Jurkat, Clone E6-1 (cell line): ENCODE data around the gene FITM2.

Experiments used
- DNase-seq: peaks from one replicate; pipeline ENCODE4 v3.0.0-alpha.2; 2011; ENCODE audit warnings: low read depth, low spot score
- H3K4me3 ChIP-seq: 2 replicates; pipeline ENCODE4 v1.5.1; 2011; ENCODE audit warnings: mild to moderate bottlenecking, low read length, control low read depth, moderate library complexity

FITM2 gene

DNA sequence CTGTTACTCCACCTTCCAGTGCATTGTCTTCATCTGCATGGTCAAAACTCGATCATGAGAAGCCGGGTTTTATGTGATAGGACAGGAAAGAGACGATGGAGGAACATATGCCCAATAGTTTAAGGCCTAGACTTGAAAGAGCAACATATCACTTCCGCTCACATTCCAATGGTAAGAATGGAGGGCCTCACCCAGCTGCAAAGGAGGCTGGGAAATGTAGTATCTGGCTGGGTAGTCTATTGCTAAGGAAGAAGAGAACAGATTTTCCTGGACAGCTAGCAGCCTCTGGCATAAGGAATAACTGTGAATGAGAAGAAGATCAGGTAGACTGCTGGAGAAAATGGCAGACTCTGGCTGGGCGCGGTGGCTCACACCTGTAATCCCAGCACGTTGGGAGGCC lies 19.2 kb downstream of the FITM2 start:
- no peak overlapping the region for H3K4me3 ChIP-seq
- DNase-seq, result no peak

DNA sequence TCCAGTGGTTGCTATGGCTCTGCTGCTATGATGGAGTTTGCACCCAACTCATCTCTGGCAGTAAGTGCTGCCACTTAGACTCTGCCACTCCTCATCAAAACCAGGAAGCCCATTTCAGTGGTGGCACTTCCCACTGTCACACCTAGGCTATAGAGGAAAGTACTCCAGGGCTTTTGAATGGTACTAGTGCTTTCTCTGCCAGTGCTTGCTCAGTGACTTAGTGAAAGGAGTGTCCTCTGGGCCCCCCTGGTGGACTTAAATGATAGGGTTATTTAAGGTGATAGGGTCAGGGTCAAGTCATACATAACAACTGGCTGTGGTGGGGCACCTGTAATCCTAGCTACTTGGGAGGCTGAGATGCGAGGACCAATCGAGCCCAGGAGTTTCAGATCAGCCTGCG lies 22.8 kb downstream of the FITM2 start:
- DNase-seq, result no peak
- H3K4me3 ChIP-seq, result no peak overlapping the region

DNA sequence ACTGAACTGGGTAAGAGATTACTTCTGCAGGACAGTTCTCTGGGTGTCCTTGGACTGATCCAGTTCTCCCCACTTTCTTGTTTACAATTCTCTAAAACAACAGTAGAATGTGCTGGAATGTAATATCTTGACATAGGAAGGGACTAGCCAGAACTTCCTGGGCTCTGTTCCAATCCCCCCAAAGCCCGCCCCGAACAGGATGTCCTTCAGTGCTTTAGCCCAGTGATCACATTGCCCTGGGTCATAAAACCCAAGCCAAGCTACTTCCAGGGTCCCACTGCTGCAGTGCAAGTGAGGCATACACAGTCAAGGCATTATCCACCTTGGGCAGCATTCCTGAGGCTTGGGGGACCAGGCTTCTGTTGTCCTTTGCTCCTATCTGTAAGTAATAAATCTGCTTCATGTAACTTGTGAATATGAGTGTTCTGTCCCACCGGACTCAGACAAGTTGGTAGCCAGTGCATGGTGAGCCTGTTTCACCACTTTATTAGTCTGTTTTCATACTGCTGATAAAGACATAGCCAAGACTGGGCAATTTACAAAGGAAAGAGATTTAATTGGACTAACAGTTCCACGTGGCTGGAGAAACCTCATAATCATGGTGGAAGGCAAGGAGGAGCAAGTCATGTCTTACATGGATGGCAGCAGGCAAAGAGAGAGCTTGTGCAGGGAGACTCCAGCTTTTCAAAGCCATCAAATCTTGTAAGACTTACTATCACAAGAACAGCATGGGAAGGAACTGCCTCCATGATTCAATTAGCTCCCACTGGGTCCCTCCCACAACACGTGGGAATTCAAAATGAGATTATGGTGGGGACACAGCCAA lies 23.5 kb downstream of the FITM2 start:
- DNase-seq, result no peak
- H3K4me3 ChIP-seq, result no peak overlapping the region

DNA sequence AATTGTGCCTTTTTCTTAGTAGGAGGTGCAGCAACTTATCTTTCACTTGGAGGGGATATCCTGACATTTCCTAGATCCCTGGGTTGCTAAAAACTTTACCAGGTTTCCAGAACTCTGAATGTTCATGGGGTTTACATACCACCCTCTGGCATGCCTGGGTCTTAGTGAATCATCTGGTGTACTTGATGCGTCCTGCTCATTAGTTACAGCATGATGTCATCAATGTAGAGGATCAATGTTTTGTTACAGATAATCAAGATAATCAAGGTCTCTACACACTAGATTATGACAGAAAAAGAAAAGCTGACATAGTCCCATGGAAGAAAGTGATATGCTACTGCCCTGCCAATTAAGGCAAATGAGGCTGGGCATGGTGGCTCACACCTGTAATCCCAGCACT lies 27.0 kb downstream of the FITM2 start:
- H3K4me3 ChIP-seq, result no peak overlapping the region
- DNase-seq, result no peak

- no peak for DNase-seq
- no peak overlapping the region for H3K4me3 ChIP-seq
Measured at GRCh38 chr20:44282192-44282591, 28.8 kb downstream of the FITM2 start.

DNA sequence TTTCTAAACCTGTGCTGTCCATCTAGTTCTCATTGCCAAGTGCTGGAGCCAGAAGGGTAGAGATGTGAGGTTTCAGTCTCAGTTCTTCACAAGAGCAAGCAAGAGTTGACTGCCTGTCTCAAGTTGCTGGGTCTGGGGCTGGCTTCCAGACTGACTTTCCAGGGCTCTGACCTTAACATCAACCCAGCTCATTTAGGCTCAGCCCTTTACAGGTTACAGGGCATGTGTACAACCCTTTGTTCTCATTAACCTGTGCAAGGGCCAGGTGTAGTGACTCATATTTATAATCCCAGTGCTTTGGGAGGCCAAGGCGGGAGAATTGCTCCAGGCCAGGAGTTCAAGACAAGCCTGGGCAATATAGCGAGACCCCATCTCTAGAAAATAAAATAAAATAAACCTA lies 30.6 kb downstream of the FITM2 start:
- DNase-seq, result no peak

GRCh38 chr20:44279228-44279627 lies 31.8 kb downstream of the FITM2 start:
- H3K4me3 ChIP-seq, result no peak overlapping the region
- no peak for DNase-seq

More for the DNA sequence above, 30.6 kb downstream of the FITM2 start:
- H3K4me3 ChIP-seq, result no peak overlapping the region

GRCh38 chr20:44274303-44275017 lies 36.5 kb downstream of the FITM2 start:
- no peak for DNase-seq
- no peak overlapping the region for H3K4me3 ChIP-seq

DNA sequence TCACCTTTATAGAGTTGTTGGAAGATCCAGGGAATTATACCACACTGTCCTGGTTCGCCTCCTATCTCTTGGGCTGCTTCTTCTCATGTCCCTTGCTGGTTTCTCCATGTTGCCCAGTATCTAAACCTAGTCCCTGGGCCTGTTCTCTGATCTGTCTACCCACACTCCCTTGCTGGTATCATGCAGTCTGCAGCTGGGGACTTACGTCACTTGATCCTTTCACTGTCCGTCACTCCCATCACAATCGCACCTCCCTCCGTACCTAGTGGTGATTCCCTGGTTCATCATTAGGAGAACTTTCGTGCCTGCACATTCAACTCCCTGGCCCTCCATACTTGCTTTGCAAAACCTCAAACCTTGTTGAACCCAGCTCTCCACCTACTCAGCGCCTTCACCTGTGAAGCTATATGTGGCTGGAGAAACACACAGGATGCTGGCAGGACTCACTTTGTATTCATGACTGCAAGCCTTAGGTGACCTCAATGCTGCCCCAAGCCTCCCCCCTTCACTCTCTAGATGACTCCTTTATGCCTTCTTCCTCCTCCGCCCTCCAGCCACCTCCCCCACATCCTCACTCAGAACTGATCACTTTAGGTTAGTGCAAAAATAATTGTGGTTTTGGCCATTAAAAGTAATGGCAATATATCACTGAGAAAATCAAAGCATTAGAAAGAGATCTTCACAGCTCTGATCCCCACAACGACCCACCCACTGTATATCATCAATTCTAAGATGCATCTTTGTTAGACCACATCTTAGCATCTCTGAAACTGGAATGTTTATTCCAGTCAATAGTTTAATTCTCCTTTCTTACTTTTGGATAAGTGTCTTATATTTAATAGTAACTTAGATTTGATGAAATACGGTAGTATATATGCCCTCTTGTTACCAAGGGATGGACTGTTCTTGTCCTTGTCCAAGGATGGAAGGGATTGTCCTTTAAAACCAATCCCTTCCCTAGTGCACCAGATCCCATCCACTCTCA lies 37.5 kb downstream of the FITM2 start:
- H3K4me3 ChIP-seq, result no peak overlapping the region
- DNase-seq, result no peak

DNA sequence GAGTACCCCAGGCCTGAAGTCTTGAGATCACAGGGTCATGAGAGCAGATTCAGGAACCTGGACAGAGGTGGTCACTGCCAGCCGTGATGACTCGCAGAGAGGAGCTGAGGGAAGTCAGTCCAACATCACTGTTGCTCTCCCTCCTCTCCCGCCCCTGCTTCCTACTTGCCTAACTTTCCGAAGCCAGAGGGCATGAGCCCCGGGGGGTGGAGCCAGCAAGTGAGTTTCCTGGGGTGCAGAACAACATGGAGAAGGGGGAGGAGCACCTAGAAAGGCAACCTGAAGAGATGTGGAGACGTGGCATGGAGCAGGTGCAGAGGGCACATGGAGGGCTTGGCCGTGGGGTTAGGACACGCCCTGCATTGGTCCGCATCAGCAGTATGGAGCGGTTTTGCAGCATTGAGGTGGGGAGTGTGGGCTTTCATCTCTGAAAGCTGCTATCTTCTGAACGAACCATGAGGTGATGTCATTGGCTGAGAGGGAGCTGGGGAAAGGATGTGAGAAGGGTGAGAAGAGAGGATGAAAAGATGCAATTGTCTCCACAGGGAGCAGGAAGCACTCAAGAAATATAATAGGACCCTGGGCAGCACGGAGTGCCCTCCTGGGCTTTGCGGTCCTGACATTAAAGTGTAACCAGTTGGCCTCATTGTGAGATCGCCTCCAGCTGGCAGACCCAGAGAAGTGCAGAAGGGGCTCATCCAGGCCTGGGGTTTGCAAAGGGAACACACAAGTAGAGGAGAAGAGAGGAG lies 38.9 kb downstream of the FITM2 start:
- no peak overlapping the region for H3K4me3 ChIP-seq
- no peak for DNase-seq

- DNase-seq, result no peak
- H3K4me3 ChIP-seq, result no peak overlapping the region
Measured at GRCh38 chr20:44268802-44269201, 42.2 kb downstream of the FITM2 start.

- no peak for DNase-seq
- H3K4me3 ChIP-seq, result no peak overlapping the region
Measured at GRCh38 chr20:44264287-44264686, 46.7 kb downstream of the FITM2 start.

DNA sequence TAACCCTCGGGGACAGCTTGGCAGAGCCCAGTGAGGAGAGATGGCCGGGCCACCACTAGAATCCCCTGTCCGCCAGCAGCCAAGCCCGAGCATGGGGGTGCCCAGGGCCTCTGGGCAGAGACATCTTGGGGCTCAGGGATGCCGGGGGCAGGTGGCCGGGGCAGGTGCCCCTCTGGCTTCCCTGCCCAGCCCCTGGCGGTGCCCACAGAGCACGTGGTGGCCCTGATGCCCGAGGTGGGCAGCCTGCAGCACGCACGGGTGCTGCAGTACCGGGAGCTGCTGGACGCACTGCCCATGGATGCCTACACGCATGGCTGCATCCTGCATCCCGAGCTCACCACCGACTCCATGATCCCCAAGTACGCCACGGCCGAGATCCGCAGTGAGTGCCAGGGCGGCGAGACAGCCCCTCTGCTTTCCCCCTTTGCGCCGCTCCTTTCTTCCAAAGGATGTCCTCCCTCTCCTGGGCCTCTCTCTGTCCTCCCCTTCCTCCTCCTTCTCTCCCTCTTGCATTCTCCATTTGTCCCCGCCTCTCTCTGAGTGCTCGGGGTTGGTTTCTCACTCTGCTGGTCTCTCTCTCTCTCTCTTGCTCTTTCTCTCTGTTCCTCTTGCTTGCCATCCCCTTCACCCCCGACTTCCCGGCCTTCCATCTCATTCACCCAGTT lies 52.6 kb downstream of the FITM2 start:
- H3K4me3 ChIP-seq, result no peak overlapping the region
- DNase-seq, result no peak

DNA sequence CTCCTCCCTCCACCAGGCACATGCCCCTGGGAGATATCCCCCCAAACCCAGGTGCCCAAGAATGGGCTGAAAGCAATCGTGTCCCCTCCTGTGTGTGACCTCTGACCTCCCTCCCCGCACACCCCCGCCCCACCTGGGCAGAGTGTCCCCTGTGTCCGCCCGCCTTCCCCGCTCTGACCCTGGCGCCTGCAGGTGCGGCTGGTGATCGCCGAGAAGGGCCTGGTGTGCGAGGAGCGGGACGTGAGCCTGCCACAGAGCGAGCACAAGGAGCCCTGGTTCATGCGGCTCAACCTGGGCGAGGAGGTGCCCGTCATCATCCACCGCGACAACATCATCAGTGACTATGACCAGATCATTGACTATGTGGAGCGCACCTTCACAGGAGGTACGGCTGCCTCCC lies 54.0 kb downstream of the FITM2 start:
- H3K4me3 ChIP-seq, result no peak overlapping the region
- no peak for DNase-seq

- no peak for DNase-seq
- no peak overlapping the region for H3K4me3 ChIP-seq
Measured at GRCh38 chr20:44255942-44256341, 55.1 kb downstream of the FITM2 start.

- H3K4me3 ChIP-seq, result no peak overlapping the region
- no peak for DNase-seq
Measured at GRCh38 chr20:44254073-44254472, 56.9 kb downstream of the FITM2 start.

GRCh38 chr20:44253528-44253927 lies 57.5 kb downstream of the FITM2 start:
- no peak overlapping the region for H3K4me3 ChIP-seq
- no peak for DNase-seq
